ENCODE data around the gene RPL15. TPM values are rescaled to one million over a fixed set of nuclear protein-coding genes. Genes with fewer than 3 reads are reported as not detected.

RPL15 gene
- total and polyA plus RNA-seq, 2 of the 13 experiments (the other 11 are each of a cell fraction or from before 2014, with no cell fraction given), result 1,297 to 3,693 TPM

DNA sequence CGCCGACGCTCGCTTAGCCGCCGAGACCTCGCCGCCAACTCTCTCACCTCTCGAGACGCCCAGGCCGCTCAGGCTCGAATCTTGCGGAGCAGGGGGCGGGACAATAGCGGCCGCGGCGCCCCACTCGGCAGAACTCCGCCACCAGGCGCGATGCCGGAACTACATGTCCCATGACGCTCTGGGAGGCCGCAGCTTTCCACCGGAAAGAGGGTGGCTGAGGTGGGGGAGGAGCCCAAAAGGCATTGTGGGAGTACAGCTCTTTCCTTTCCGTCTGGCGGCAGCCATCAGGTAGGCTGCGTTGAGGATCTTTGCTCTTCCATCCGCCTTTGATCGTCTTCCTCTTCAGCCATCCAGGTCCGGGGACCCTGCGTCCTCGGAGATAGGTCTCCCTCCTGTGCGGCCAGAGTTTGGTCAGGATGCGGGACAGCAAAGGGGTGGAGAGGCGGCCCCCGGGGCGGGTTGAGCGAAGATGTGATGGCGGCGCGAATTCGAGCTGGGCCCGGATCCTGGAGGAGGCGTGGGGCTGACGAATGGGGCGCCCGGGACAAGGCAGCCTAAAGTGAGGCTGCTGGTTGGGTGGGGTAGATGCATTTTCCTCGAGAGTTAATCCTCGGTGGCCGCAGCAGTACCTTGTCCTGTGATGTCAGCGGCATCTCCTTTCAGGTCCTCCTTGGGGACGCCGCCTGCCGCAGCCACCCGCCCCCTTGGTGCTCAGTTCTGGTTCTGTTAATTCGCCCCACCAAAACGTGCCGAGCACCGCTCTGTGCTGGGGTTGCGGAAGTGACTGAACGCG, at the start of gene RPL15, which contains the start of gene NKIRAS1 (continued):
- TF ChIP-seq, protein P1, sequence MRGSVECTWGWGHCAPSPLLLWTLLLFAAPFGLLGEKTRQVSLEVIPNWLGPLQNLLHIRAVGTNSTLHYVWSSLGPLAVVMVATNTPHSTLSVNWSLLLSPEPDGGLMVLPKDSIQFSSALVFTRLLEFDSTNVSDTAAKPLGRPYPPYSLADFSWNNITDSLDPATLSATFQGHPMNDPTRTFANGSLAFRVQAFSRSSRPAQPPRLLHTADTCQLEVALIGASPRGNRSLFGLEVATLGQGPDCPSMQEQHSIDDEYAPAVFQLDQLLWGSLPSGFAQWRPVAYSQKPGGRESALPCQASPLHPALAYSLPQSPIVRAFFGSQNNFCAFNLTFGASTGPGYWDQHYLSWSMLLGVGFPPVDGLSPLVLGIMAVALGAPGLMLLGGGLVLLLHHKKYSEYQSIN (CRISPR knock-in tag; IDR thresholded peaks at IDR 0.05; ENCODE audit: borderline replicate concordance), result no peak; the same call in 1 of the 2 replicates
- no peak for TF ChIP-seq AKAP8 (CRISPR knock-in tag; IDR thresholded peaks at IDR 0.05)
- TF ChIP-seq, protein P2, sequence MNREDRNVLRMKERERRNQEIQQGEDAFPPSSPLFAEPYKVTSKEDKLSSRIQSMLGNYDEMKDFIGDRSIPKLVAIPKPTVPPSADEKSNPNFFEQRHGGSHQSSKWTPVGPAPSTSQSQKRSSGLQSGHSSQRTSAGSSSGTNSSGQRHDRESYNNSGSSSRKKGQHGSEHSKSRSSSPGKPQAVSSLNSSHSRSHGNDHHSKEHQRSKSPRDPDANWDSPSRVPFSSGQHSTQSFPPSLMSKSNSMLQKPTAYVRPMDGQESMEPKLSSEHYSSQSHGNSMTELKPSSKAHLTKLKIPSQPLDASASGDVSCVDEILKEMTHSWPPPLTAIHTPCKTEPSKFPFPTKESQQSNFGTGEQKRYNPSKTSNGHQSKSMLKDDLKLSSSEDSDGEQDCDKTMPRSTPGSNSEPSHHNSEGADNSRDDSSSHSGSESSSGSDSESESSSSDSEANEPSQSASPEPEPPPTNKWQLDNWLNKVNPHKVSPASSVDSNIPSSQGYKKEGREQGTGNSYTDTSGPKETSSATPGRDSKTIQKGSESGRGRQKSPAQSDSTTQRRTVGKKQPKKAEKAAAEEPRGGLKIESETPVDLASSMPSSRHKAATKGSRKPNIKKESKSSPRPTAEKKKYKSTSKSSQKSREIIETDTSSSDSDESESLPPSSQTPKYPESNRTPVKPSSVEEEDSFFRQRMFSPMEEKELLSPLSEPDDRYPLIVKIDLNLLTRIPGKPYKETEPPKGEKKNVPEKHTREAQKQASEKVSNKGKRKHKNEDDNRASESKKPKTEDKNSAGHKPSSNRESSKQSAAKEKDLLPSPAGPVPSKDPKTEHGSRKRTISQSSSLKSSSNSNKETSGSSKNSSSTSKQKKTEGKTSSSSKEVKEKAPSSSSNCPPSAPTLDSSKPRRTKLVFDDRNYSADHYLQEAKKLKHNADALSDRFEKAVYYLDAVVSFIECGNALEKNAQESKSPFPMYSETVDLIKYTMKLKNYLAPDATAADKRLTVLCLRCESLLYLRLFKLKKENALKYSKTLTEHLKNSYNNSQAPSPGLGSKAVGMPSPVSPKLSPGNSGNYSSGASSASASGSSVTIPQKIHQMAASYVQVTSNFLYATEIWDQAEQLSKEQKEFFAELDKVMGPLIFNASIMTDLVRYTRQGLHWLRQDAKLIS (CRISPR knock-in tag; IDR thresholded peaks at IDR 0.05), result peak; percentile 70; the same call in 1 of the 2 replicates
- peak; percentile 81 for TF ChIP-seq SUZ12 (IDR thresholded peaks at IDR 0.05; ENCODE audit: low read depth, low read length)
- no peak for TF ChIP-seq SRSF4 (IDR thresholded peaks at IDR 0.05; ENCODE audit: low read depth, low read length, poor library complexity, severe bottlenecking)
- TF ChIP-seq, protein P3, sequence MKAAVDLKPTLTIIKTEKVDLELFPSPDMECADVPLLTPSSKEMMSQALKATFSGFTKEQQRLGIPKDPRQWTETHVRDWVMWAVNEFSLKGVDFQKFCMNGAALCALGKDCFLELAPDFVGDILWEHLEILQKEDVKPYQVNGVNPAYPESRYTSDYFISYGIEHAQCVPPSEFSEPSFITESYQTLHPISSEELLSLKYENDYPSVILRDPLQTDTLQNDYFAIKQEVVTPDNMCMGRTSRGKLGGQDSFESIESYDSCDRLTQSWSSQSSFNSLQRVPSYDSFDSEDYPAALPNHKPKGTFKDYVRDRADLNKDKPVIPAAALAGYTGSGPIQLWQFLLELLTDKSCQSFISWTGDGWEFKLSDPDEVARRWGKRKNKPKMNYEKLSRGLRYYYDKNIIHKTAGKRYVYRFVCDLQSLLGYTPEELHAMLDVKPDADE (CRISPR knock-in tag; IDR thresholded peaks at IDR 0.05), result no peak
- peak; percentile 79; the same call in 1 of the 2 replicates for TF ChIP-seq ZNF225 (CRISPR knock-in tag; IDR thresholded peaks at IDR 0.05)
- TF ChIP-seq IKZF1 (IDR thresholded peaks at IDR 0.05), result no peak
- TF ChIP-seq, protein P4, sequence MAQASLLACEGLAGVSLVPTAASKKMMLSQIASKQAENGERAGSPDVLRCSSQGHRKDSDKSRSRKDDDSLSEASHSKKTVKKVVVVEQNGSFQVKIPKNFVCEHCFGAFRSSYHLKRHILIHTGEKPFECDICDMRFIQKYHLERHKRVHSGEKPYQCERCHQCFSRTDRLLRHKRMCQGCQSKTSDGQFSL (CRISPR knock-in tag; IDR thresholded peaks at IDR 0.05), result no peak
- no peak for TF ChIP-seq MATR3 (CRISPR knock-in tag; IDR thresholded peaks at IDR 0.05)
- peak; percentile 80 for TF ChIP-seq ELF4 (CRISPR knock-in tag; IDR thresholded peaks at IDR 0.05; ENCODE audit: borderline replicate concordance)
- 0 out of 2 replicates have a peak, but pooled peaks have one; percentile 67 for TF ChIP-seq ZNF20 (CRISPR knock-in tag; IDR thresholded peaks at IDR 0.05)
- TF ChIP-seq ZNF441 (CRISPR knock-in tag; IDR thresholded peaks at IDR 0.05; ENCODE audit: borderline replicate concordance), result peak; percentile 93; the same call in 1 of the 2 replicates
- TF ChIP-seq ZNF256 (CRISPR knock-in tag; conservative IDR thresholded peaks at IDR 0.05), result peak; percentile 74
- TF ChIP-seq, protein P5, sequence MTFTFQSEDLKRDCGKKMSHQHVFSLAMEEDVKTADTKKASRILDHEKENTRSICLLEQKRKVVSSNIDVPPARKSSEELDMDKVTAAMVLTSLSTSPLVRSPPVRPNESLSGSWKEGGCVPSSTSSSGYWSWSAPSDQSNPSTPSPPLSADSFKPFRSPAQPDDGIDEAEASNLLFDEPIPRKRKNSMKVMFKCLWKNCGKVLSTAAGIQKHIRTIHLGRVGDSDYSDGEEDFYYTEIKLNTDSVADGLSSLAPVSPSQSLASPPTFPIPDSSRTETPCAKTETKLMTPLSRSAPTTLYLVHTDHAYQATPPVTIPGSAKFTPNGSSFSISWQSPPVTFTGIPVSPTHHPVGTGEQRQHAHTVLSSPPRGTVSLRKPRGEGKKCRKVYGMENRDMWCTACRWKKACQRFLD (CRISPR knock-in tag; IDR thresholded peaks at IDR 0.05; ENCODE audit: borderline replicate concordance), result peak; percentile 22; the same call in 1 of the 2 replicates
- peak; percentile 70 for TF ChIP-seq MIXL1 (CRISPR knock-in tag; IDR thresholded peaks at IDR 0.05)
- no peak for TF ChIP-seq GTF3A (CRISPR knock-in tag; conservative IDR thresholded peaks at IDR 0.05)
- TF ChIP-seq, protein P6, sequence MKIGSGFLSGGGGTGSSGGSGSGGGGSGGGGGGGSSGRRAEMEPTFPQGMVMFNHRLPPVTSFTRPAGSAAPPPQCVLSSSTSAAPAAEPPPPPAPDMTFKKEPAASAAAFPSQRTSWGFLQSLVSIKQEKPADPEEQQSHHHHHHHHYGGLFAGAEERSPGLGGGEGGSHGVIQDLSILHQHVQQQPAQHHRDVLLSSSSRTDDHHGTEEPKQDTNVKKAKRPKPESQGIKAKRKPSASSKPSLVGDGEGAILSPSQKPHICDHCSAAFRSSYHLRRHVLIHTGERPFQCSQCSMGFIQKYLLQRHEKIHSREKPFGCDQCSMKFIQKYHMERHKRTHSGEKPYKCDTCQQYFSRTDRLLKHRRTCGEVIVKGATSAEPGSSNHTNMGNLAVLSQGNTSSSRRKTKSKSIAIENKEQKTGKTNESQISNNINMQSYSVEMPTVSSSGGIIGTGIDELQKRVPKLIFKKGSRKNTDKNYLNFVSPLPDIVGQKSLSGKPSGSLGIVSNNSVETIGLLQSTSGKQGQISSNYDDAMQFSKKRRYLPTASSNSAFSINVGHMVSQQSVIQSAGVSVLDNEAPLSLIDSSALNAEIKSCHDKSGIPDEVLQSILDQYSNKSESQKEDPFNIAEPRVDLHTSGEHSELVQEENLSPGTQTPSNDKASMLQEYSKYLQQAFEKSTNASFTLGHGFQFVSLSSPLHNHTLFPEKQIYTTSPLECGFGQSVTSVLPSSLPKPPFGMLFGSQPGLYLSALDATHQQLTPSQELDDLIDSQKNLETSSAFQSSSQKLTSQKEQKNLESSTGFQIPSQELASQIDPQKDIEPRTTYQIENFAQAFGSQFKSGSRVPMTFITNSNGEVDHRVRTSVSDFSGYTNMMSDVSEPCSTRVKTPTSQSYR (CRISPR knock-in tag; IDR thresholded peaks at IDR 0.05; ENCODE audit: borderline replicate concordance), result peak; percentile 97
